Measurements from ENCODE around the gene SPHK1.

Gene SPHK1

GRCh38 chr17:76365256-76365903 is 19.0 kb upstream of the SPHK1 start:
- DNase-seq, result no peak

- DNase-seq, result no peak
Measured at GRCh38 chr17:76366247-76366646, 18.2 kb upstream of the SPHK1 start.

DNA sequence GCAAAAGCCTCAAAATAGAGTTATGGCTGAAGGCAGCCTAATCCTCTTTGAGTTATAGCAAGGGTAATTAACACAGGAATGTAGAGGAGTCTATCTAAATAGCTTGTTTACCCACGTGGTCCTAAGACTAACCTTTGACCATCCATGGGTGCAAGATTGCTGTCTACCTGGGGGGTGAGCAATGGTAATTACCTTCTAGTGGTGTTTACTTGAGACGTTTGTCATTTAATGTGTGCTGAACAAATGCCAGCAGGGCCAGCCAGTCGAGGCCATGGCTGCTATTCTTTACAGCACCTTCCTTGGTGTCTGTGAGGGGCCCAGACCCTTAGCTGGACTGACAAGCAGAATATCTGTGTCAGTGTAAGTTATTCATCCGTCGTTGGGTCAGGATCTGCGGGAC is 16.8 kb upstream of the SPHK1 start:
- no peak for DNase-seq

GRCh38 chr17:76368545-76368944 is 15.9 kb upstream of the SPHK1 start:
- DNase-seq, result no peak

DNA sequence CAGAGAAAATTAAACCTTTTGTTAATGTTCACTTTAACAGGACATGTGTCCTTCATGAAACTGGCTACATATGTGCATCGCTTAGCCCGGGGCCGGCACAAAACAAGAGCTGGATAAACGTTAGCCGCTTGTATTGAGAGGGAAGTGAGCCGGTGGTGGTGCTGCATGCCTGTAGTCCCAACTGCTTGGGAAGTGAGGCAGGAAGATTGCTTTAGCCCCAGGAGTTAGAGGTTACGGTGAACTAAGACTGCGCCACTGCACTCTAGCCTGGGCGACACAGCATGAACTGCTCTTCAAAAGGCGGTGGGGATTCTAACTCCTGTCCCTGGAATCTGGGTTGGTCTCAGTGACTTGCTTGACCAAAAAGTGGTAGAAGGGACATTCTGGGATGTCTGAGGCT is 15.0 kb upstream of the SPHK1 start:
- no peak for DNase-seq

GRCh38 chr17:76369804-76370203 is 14.6 kb upstream of the SPHK1 start:
- no peak for DNase-seq

DNA sequence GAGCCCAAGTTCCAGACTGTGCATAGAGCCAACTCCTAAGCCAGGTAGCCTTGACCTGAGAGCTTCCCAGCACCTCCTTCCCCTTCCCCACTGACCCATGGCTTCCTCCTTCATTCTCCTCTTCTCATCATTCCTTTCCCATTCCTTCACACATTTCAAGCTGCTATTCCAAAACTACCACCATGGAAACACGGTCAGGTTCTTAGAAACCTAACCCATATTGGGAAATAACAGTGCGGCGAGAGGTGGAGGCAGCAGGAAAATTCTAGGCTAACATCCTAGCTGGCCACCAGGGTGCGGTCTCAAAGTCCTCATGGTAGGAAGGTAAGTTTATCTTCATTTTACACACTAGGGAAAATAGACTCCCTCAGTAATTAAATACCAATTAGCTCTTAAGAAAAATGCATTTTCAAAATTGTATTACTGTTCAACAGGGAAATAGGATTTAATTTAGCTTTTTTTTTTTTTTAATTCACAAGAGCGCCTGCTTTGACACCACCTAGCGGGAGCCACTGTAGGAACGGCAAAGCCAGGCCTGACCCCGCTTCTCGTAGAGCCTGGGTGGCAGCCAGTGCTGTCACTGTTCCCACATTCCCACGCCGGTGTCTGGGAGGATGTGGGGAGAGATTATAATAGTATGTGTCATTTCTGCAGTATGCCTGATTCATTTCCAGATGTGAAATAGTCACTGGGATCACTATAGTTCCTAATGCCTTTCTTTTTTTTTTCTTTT is 14.0 kb upstream of the SPHK1 start:
- DNase-seq, result no peak

GRCh38 chr17:76371656-76372628 is 12.5 kb upstream of the SPHK1 start:
- no peak for DNase-seq

DNA sequence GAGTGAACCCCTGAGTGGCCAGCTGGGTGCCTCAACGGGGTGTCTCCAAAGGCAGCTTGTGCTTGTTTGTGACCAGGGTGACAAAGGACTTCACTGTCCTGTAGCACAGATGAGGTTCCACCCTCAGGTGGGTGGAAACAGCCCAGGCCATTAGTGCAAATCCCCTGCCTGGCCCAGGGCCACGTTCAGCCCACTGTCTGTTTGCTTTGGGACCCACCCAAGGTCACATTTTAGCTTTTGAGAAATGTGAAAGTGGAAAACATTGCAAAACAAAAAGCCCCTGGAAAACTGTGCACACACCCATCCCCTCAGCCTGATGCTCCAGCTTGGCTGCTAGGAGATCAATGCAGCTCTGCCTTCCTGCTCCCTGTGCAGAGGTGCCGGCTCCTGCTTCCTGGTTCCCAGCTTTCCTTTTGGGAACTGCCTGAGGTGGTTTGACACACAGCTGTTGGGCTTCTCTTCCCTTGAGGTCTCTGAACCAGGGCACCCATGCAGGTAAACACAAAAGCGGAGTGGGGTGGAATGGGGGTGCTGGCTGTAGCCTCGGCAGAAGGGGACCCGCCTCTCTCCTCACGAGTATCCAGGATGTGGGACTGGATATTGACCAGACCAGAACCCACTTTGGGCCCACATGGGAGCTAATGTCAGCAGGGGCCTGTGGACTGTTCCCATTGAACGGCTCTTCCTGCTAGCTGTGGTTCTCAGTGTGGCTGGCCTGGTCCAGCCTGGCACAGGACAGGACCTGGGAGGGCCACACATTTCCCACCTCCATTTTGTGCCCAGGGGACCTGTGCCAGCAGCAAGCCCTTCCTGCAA is 7.9 kb upstream of the SPHK1 start:
- no peak for DNase-seq

DNA sequence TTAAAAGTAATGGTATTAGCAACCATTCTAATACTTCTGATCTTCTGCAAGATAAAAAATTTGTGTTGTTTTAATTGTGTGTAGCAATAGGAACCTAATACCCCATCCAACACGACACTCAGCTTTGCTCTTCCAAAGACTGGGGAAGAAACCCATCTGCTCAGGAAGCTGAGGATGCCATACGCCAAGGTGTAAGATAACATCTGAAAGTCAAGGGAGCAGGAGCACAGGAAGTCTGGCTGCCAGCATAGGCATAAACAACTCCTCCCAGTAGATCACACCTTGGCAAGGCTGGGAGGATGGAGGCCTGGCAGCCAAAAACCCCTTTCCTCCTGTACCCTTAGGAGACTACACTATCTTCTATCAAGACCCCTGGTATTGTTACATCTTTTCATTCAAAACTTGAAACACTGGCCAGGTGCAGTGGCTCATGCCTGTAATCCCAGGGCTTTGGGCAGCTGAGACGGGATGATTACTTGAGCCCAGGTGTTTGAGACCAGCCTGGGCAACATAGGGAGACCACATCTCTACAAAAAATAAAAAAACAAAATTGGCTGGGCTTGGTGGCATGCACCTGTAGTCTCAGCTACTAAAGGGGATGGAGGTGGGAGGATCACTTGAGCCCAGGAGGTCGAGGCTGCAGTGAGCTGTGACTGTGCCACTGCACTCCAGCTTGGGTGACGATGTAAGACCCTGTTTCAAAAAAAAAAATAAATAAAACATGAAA is 5.7 kb upstream of the SPHK1 start:
- no peak for DNase-seq

DNA sequence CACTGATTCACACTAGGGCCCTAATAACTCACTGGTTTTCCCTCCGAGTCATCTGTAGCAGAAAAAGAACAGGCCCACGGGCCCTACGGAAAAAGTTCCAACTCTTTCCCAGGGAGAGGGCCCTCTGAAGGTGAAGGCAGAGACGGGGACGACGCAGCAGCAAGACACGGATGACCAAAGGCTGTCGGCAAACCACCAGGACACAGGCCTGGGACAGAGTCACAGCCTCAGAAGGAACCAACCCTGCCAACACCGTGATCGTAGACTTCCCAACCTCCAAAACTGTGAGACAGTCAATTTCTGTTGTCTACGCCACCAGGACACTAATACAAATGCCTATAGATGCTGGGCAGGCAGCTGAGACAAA is 5.2 kb upstream of the SPHK1 start:
- no peak for DNase-seq

GRCh38 chr17:76379646-76380376 is 4.6 kb upstream of the SPHK1 start:
- DNase-seq, result no peak

GRCh38 chr17:76381633-76382350 is 2.6 kb upstream of the SPHK1 start:
- no peak for DNase-seq

- DNase-seq, result no peak
Measured at GRCh38 chr17:76382351-76382802, 2.0 kb upstream of the SPHK1 start.

DNA sequence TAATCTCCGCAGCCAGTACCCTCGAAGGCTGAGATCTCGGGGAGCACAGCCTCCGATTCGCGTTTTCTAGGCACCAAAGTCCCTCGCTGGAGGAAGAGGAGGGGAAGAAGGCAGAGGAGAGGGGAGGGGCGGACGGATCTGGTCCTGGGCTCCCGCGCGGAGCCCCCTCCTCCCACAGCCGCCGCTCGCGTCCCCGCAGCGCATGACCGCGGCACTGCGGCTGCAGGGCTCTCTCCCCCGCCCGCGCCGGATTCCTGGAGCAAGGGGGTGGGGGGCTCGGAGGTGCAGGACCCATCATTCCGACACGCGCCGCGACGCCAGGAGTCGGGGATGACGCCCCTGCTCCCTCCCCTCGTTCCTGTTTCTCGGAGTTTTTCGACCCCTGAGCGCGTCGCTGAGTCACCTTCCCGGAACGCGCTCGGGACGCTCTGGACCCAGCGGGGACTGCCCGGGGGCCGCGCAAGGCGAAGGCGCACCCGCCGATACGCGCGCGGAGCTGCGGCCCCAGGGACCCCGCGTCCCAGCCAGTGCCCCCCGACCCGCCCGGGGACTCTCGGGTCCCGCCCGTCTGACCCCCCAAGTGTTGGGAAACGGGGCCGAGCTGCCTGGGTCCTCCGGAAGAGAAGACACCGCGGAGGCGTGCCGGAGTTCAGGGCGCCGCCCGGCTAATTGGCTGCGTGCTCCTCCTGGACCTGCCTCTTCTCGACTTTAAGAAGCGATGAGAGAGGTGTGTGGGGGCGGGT is 1.4 kb upstream of the SPHK1 start:
- DNase-seq, result no peak

DNA sequence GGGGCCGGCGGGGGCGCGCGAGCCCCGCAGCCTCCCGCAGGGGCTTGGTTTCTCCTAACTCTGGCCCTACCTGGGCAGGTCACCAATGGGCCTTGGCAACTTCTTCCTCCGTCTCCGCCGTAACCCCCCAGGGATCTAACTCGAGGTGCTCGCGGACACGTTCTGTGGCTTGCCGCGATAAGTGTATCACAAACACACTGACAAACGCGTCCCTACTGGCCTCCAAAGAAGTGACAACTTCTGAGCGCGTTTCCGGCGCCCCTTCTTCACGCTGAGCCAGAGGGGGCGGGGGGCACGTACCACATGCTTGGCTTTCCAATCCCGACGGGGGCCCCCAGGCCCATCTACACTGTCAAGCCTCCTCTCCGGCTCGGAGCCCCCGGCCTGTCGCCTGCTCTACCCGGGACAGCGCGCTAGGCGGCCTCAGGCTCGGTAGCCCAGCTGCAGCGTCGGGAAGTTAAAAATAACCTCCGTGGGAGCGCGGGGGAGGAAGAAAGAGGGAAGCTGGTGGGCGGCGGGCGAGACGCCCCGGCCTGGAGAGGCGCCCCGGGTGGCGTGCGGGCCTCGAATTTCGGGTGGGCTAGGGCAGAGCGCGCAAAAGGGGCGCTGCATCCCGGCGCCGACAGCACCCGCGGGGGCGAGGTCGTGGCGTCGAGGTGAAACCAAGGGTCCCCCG is 725 bp upstream of the SPHK1 start:
- no peak for DNase-seq

GRCh38 chr17:76384987-76385891 is 830 bp downstream of the SPHK1 start:
- DNase-seq, result no peak
